Breast epithelium (tissue), 4 donors: ENCODE data around the gene PDE7B. TPM values are rescaled to one million over a fixed set of nuclear protein-coding genes. Genes with fewer than 3 reads are reported as not detected.
A peak's percentile ranks its signal among the peaks of the same experiment; 100 is the strongest.

Experiments
- DNase-seq, 2 donors: peaks; one replicate each; pipeline ENCODE4 v3.0.0-alpha.2; 2019; ENCODE audit warnings: low spot score in 2 of 2
- H3K27ac ChIP-seq, 2 donors: fragments of 200-600 bp; sonication (generic) in 1 of 2; one replicate each; pipeline ENCODE4 v1.5.1; 2016 to 2019; ENCODE audit warnings: mild to moderate bottlenecking in 1 of 2
- H3K27me3 ChIP-seq, 2 donors: fragments of 200-600 bp; sonication (generic) in 1 of 2; one replicate each; pipeline versions ENCODE4 v1.5.1 to v1.6.0; 2017 to 2019; ENCODE audit warnings: control low read depth in 1 of 2, mild to moderate bottlenecking in 1 of 2
- H3K36me3 ChIP-seq: fragments of 200-600 bp; one replicate; pipeline ENCODE4 v1.5.1; 2019
- H3K4me1 ChIP-seq, 2 donors: fragments of 200-600 bp; sonication (generic); one replicate each; pipeline ENCODE4 v1.5.1; 2016 to 2019; ENCODE audit warnings: control low read depth in 1 of 2
- H3K4me3 ChIP-seq, 3 donors: fragments of 200-600 bp; sonication (generic); 1 replicate in 2 of 3; 2 replicates in 1 of 3; pipeline ENCODE4 v1.5.1; 2016 to 2019; ENCODE audit warnings: mild to moderate bottlenecking in 3 of 3, moderate library complexity in 2 of 3
- H3K9me3 ChIP-seq, 2 donors: fragments of 200-600 bp; sonication (generic) in 1 of 2; one replicate each; pipeline ENCODE4 v1.5.1; 2016 to 2019; ENCODE audit warnings: control low read depth in 1 of 2
- POLR2A ChIP-seq: fragments of 450-650 bp; IDR thresholded peaks from one replicate; pipeline ENCODE4 v1.6.1; 2016; ENCODE audit warnings: antibody characterized with exemption, mild to moderate bottlenecking, moderate library complexity
- POLR2AphosphoS5 ChIP-seq, 3 donors: sonication (generic); formaldehyde crosslinking; IDR thresholded peaks; one replicate each; pipeline ENCODE4 v1.6.1; 2017; ENCODE audit warnings: antibody characterized with exemption in 3 of 3
- intact Hi-C: fragments of 100-400 bp; cut with DNase I; formaldehyde crosslinking; loops from one replicate; pipeline ENCODE4 v1.15.1; 2023; ENCODE audit warnings: low total_unique reads
- total RNA-seq, 3 donors: library from RNA; depleted of rRNA; stranded (reverse); fragments of >200 nt; gene quantifications; one replicate each; pipeline ENCODE4 v1.1.0, GENCODE V29; 2016
- TF ChIP-seq, protein P1 (sequence below), 3 donors: fragments of 450-650 bp; IDR thresholded peaks; one replicate each; pipeline ENCODE4 v1.5.1; 2016 to 2017; ENCODE audit warnings: antibody characterized with exemption in 3 of 3, mild to moderate bottlenecking in 3 of 3, moderate library complexity in 3 of 3

PDE7B gene
- total RNA-seq, 3 donors from 2014 or later: 3.4 to 5.2 (median 5.1) TPM

DNA sequence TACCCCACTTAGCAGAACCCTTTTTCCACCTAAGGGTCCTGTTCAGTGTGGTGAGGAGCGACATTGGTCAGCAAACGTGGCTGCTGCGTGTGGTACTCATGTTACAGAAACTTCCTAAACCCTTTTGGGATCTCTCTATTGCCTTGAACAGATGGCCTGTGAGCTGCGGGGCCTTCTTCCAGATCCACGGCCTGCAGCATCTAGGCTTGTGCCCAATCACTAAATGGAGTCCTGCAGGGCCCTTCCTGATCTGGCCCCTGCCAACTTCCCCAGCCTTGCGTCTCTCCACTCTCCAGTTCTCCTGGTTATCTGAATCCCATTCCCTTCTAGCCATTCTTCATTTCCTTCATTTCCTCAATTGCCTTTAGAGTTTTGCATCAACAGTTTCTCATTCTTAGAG, 85.6 kb downstream of the PDE7B start:
- Histone ChIP-seq H3K4me3 (no peak overlapping the region), H3K27ac (no peak overlapping the region), H3K27me3 (no peaks in the 10 kb centered on the region), H3K36me3 (no peaks in the 10 kb centered on the region), H3K4me1 (no peaks in the 10 kb centered on the region), H3K9me3 (no peaks in the 10 kb centered on the region)
- intact Hi-C loops: no loop called here
- no peak for TF ChIP-seq POLR2A
- no peak for TF ChIP-seq POLR2AphosphoS5 (IDR thresholded peaks at IDR 0.05)
- TF ChIP-seq, protein P1, sequence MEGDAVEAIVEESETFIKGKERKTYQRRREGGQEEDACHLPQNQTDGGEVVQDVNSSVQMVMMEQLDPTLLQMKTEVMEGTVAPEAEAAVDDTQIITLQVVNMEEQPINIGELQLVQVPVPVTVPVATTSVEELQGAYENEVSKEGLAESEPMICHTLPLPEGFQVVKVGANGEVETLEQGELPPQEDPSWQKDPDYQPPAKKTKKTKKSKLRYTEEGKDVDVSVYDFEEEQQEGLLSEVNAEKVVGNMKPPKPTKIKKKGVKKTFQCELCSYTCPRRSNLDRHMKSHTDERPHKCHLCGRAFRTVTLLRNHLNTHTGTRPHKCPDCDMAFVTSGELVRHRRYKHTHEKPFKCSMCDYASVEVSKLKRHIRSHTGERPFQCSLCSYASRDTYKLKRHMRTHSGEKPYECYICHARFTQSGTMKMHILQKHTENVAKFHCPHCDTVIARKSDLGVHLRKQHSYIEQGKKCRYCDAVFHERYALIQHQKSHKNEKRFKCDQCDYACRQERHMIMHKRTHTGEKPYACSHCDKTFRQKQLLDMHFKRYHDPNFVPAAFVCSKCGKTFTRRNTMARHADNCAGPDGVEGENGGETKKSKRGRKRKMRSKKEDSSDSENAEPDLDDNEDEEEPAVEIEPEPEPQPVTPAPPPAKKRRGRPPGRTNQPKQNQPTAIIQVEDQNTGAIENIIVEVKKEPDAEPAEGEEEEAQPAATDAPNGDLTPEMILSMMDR (IDR thresholded peaks at IDR 0.05): no peak
- DNase-seq: no peak

GRCh38 chr6:135938576-135939207, 87.2 kb downstream of the PDE7B start:
- Histone ChIP-seq H3K36me3 (no peaks in the 10 kb centered on the region), H3K27ac (peak overlapping the region; percentile 43 to 59), H3K4me3 (peak overlapping the region in 2 of 3 donors; percentile 8 to 21), H3K4me1 (no peaks in the 10 kb centered on the region), H3K9me3 (no peaks in the 10 kb centered on the region), H3K27me3 (no peaks in the 10 kb centered on the region)
- TF ChIP-seq, protein P1 (IDR thresholded peaks at IDR 0.05): no peak
- TF ChIP-seq POLR2AphosphoS5 (IDR thresholded peaks at IDR 0.05) (no peak), POLR2A (no peak)
- intact Hi-C loops: no loop called here
- DNase-seq: no peak

- peak overlapping the region in 2 of 3 donors; percentile 8 to 21 for H3K4me3 ChIP-seq
- H3K36me3 ChIP-seq: no peaks in the 10 kb centered on the region
- peak overlapping the region; percentile 43 to 59 for H3K27ac ChIP-seq
- no peak for DNase-seq
- H3K27me3 ChIP-seq: no peaks in the 10 kb centered on the region
- TF ChIP-seq POLR2AphosphoS5 (IDR thresholded peaks at IDR 0.05): no peak
- TF ChIP-seq POLR2A: no peak
- no peaks in the 10 kb centered on the region for H3K9me3 ChIP-seq
- H3K4me1 ChIP-seq: no peaks in the 10 kb centered on the region
- intact Hi-C loops: no loop called here
These were observed 87.7 kb downstream of the PDE7B start for GRCh38 chr6:135939208-135939591.

DNA sequence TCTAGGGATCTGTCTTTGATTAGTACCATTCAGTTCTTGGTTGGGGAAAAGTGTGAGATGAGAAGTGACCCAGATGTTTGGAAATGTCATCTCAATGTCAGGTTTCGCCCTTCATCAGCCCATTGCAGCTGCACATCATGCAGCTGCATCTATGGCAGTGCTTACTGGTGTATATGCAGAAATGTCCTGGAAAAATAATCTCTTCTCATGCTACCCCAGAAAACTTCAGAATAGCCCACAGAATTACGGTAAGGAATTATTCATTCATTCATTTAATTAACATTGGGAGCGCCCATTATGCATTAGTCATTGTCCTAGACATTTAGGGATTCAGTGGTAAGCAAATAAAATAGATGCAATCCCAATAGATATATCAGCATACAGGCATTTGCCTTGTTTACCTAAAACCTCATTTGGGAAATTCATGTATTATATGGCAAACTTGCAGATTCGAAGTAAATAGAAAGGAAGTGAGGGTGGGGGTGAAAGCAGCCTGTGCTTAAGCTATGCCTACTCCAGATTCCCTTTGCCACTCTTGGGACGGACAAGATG, 89.2 kb downstream of the PDE7B start:
- Histone ChIP-seq H3K4me1 (no peaks in the 10 kb centered on the region), H3K4me3 (no peak overlapping the region), H3K36me3 (no peaks in the 10 kb centered on the region), H3K27ac (no peak overlapping the region), H3K9me3 (no peaks in the 10 kb centered on the region), H3K27me3 (no peaks in the 10 kb centered on the region)
- TF ChIP-seq POLR2A: no peak
- TF ChIP-seq, protein P1 (IDR thresholded peaks at IDR 0.05): no peak
- no peak for DNase-seq
- intact Hi-C loops: no loop called here

GRCh38 chr6:135941275-135942025, 89.9 kb downstream of the PDE7B start:
- H3K27ac ChIP-seq: no peak overlapping the region
- H3K4me3 ChIP-seq: no peak overlapping the region
- no peaks in the 10 kb centered on the region for H3K4me1 ChIP-seq
- TF ChIP-seq, protein P1 (IDR thresholded peaks at IDR 0.05): no peak
- TF ChIP-seq POLR2AphosphoS5 (IDR thresholded peaks at IDR 0.05) (no peak), POLR2A (no peak)
- no peaks in the 10 kb centered on the region for H3K9me3 ChIP-seq
- no peaks in the 10 kb centered on the region for H3K27me3 ChIP-seq
- H3K36me3 ChIP-seq: no peaks in the 10 kb centered on the region
- intact Hi-C loops: no loop called here
- no peak for DNase-seq
